HCT116 (cell line): ENCODE results near the gene ACAD8. TPM values are rescaled to one million over a fixed set of nuclear protein-coding genes. Genes with fewer than 3 reads are reported as not detected.

Source experiments
- ATAC-seq: fragments of 200-7000 bp; cut with Tn5 transposase; 2 replicates; pipeline ENCODE4 v1.9.1; 2020; ENCODE audit warnings: mild to moderate bottlenecking, moderate library complexity
- BruUV-seq: library from RNA; stranded (reverse); fragments of 400-500 nt; replicated peaks from 2 replicates; lab custom pipeline; 2021; lab: Mats Ljungman, UMichigan
- CTCF ChIA-PET: fragments of 300-600 bp; sonication (Branson Sonifier 250); formaldehyde crosslinking; loops from one replicate; lab custom pipeline; 2021; ENCODE audit warnings: antibody characterized with exemption; lab: Charles Lee
- POLR2A ChIA-PET: fragments of 300-600, 350-600 bp; sonication (Branson Sonifier 250); formaldehyde crosslinking; loops from one replicate; lab custom pipeline; 2021; ENCODE audit warnings: antibody characterized with exemption; lab: Charles Lee
- RAD21 ChIA-PET, 2 experiments: fragments of 300-600 bp; sonication (Branson Sonifier 250); formaldehyde crosslinking; loops; one replicate each; lab custom pipeline; 2023; ENCODE audit warnings: low total read pairs in 2 of 2; ENCODE audit not compliant: uncharacterized antibody in 2 of 2, unreplicated experiment in 2 of 2, low non-redundant PET in 1 of 2; lab: Charles Lee
- DNase-seq: peaks from one replicate; pipeline ENCODE4 v3.0.0-alpha.2; 2010; ENCODE audit warnings: low read depth, low spot score
- H2AFZ ChIP-seq: fragments of 200-600 bp; shearing (Covaris generic), sonication (generic); 2 replicates; pipeline ENCODE4 v1.6.1; 2017; ENCODE audit warnings: low read depth, mixed run types, mixed read lengths, antibody characterized with exemption, low read length; ENCODE audit not compliant: poor library complexity, severe bottlenecking
- H3K27ac ChIP-seq: 2 replicates; pipeline ENCODE4 v1.5.1; 2012; ENCODE audit warnings: low read depth, low read length
- H3K27me3 ChIP-seq: fragments of 200-600 bp; sonication (generic); 2 replicates; pipeline ENCODE4 v1.6.1; 2016; ENCODE audit warnings: mixed run types, low read length, mixed read lengths; ENCODE audit not compliant: insufficient read depth
- H3K36me3 ChIP-seq, 2 experiments: fragments of 200-500 bp in 1 of 2; fragments of 200-600 bp in 1 of 2; sonication (Bioruptor generic) in 1 of 2; sonication (generic) in 1 of 2; 2 replicates each; pipeline versions ENCODE4 v1.5.1 to v1.6.1; 2014 to 2016; ENCODE audit warnings: low read length in 2 of 2, inconsistent platforms in 1 of 2, mixed read lengths in 1 of 2, mixed run types in 1 of 2; ENCODE audit not compliant: insufficient read depth in 2 of 2, control insufficient read depth in 1 of 2
- H3K4me1 ChIP-seq, 2 experiments: fragments of 200-600 bp in 1 of 2; sonication (generic) in 1 of 2; 2 replicates each; pipeline versions ENCODE4 v1.5.1 to v1.6.1; 2012 to 2017; ENCODE audit warnings: low read length in 2 of 2, inconsistent platforms in 1 of 2, mild to moderate bottlenecking in 1 of 2, mixed read lengths in 1 of 2, mixed run types in 1 of 2, moderate library complexity in 1 of 2; ENCODE audit not compliant: insufficient read depth in 2 of 2, control insufficient read depth in 1 of 2
- H3K4me2 ChIP-seq: fragments of 200-600 bp; sonication (generic); 2 replicates; pipeline ENCODE4 v1.6.1; 2017; ENCODE audit warnings: mixed run types, low read length, mixed read lengths
- H3K4me3 ChIP-seq, 2 experiments: fragments of 200-600 bp in 1 of 2; sonication (generic) in 1 of 2; replicated peaks in 1 of 2; 2 replicates each; pipeline ENCODE4 v1.5.1; 2011 to 2016; ENCODE audit warnings: low read length in 2 of 2, control low read depth in 1 of 2, low read depth in 1 of 2, mild to moderate bottlenecking in 1 of 2, mixed read lengths in 1 of 2, mixed run types in 1 of 2
- H3K79me2 ChIP-seq: fragments of 200-600 bp; sonication (generic); 2 replicates; pipeline ENCODE4 v1.6.1; 2017; ENCODE audit warnings: mild to moderate bottlenecking, mixed run types, low read length, moderate library complexity, mixed read lengths; ENCODE audit not compliant: insufficient read depth
- H3K9ac ChIP-seq: fragments of 200-600 bp; sonication (generic); 2 replicates; pipeline ENCODE4 v1.6.1; 2016; ENCODE audit warnings: low read length, mixed read lengths
- H3K9me2 ChIP-seq: fragments of 200-600 bp; sonication (generic), shearing (Covaris generic); 2 replicates; pipeline ENCODE4 v1.6.1; 2017; ENCODE audit warnings: mixed run types, mild to moderate bottlenecking, moderate library complexity; ENCODE audit not compliant: insufficient read depth
- H3K9me3 ChIP-seq, 2 experiments: fragments of 200-500 bp in 1 of 2; fragments of 200-600 bp in 1 of 2; sonication (Bioruptor generic) in 1 of 2; sonication (generic) in 1 of 2; 2 replicates each; pipeline ENCODE4 v1.6.1; 2014 to 2017; ENCODE audit warnings: low read length in 2 of 2, mixed read lengths in 2 of 2, inconsistent platforms in 1 of 2, low read depth in 1 of 2, mild to moderate bottlenecking in 1 of 2, mixed run types in 1 of 2, moderate library complexity in 1 of 2; ENCODE audit not compliant: control insufficient read depth in 1 of 2, insufficient read depth in 1 of 2
- H4K20me1 ChIP-seq: fragments of 200-600 bp; sonication (generic), shearing (Covaris generic); 2 replicates; pipeline ENCODE4 v1.6.1; 2017; ENCODE audit warnings: mixed run types, mild to moderate bottlenecking, moderate library complexity; ENCODE audit not compliant: insufficient read depth
- RAD21 ChIP-seq: IDR thresholded peaks from 2 replicates; pipeline ENCODE4 v1.6.1; 2012; ENCODE audit warnings: low read depth, mild to moderate bottlenecking
- intact Hi-C: fragments of 100-400 bp; cut with micrococcal nuclease; formaldehyde crosslinking; loops from 2 replicates; pipeline ENCODE4 v1.10.0; 2022
- total RNA-seq: library from RNA; stranded (reverse); gene quantifications from one replicate; pipeline ENCODE4 v1.2.1, GENCODE V29; 2021; ENCODE audit not compliant: unreplicated experiment
- TF ChIP-seq, protein P1 (sequence below): IDR thresholded peaks from 2 replicates; pipeline ENCODE4 v1.6.1; 2012; ENCODE audit warnings: low read depth
- TF ChIP-seq, protein P2 (sequence below), 3 experiments: fragments of 200-600 bp in 1 of 3; sonication (generic) in 1 of 3; IDR thresholded peaks in 2 of 3; conservative IDR thresholded peaks in 1 of 3; 2 replicates each; pipeline ENCODE4 v1.5.1; 2012 to 2017; ENCODE audit warnings: low read depth in 2 of 3, low read length in 2 of 3, antibody characterized with exemption in 1 of 3, borderline replicate concordance in 1 of 3, control low read depth in 1 of 3, mild to moderate bottlenecking in 1 of 3, mixed read lengths in 1 of 3, mixed run types in 1 of 3, moderate library complexity in 1 of 3; ENCODE audit not compliant: insufficient read depth in 1 of 3

Gene ACAD8
- total RNA-seq, 1 experiment from 2014 or later, result 21.0 TPM

DNA sequence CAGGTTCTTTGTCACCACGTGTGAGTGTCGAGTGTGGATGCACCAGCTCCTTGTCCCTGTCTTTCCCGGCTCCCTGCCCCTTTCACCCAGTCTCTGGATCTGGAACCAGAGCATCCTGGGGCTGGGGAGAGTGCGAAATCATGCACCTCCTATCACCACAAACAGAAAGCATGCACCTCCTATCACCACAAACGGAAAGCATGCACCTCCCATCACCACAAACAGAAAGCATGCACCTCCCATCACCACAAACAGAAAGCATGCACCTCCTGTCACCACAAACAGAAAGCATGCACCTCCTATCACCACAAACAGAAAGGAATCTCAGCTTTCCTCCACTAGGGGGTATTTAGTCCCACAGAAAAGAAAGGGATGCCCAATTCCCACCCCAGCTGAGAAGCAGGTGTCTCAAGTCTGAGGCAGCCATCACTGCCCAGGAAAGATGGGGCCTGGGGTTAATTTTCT, 16.9 kb downstream of the ACAD8 start:
- Histone ChIP-seq H3K27me3 (no peaks in the 10 kb centered on the region), H3K36me3 (no peaks in the 10 kb centered on the region), H3K4me2 (no peak overlapping the region), H3K9me3 (no peaks in the 10 kb centered on the region), H3K4me3 (no peak overlapping the region), H2AFZ (no peak overlapping the region), H3K9ac (no peak overlapping the region), H3K27ac (no peak overlapping the region), H3K9me2 (no peaks in the 10 kb centered on the region), H3K4me1 (no peaks in the 10 kb centered on the region), H4K20me1 (no peaks in the 10 kb centered on the region), H3K79me2 (no peaks in the 10 kb centered on the region)
- intact Hi-C loops, result no loop called here
- RAD21 ChIA-PET, result no interaction called here
- DNase-seq (peak; percentile 22), ATAC-seq (peak; percentile 89)
- BruUV-seq, result no TSS peak
- POLR2A ChIA-PET, result no interaction called here
- CTCF ChIA-PET, result interaction anchor here (0.7 kb wide), 1 partner anchor 456 kb away, joined by 3 read pairs; no protein-coding TSS in a partner anchor
- peak; percentile 53 for TF ChIP-seq RAD21
- TF ChIP-seq, protein P1, sequence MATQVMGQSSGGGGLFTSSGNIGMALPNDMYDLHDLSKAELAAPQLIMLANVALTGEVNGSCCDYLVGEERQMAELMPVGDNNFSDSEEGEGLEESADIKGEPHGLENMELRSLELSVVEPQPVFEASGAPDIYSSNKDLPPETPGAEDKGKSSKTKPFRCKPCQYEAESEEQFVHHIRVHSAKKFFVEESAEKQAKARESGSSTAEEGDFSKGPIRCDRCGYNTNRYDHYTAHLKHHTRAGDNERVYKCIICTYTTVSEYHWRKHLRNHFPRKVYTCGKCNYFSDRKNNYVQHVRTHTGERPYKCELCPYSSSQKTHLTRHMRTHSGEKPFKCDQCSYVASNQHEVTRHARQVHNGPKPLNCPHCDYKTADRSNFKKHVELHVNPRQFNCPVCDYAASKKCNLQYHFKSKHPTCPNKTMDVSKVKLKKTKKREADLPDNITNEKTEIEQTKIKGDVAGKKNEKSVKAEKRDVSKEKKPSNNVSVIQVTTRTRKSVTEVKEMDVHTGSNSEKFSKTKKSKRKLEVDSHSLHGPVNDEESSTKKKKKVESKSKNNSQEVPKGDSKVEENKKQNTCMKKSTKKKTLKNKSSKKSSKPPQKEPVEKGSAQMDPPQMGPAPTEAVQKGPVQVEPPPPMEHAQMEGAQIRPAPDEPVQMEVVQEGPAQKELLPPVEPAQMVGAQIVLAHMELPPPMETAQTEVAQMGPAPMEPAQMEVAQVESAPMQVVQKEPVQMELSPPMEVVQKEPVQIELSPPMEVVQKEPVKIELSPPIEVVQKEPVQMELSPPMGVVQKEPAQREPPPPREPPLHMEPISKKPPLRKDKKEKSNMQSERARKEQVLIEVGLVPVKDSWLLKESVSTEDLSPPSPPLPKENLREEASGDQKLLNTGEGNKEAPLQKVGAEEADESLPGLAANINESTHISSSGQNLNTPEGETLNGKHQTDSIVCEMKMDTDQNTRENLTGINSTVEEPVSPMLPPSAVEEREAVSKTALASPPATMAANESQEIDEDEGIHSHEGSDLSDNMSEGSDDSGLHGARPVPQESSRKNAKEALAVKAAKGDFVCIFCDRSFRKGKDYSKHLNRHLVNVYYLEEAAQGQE, result no peak
- TF ChIP-seq, protein P2, sequence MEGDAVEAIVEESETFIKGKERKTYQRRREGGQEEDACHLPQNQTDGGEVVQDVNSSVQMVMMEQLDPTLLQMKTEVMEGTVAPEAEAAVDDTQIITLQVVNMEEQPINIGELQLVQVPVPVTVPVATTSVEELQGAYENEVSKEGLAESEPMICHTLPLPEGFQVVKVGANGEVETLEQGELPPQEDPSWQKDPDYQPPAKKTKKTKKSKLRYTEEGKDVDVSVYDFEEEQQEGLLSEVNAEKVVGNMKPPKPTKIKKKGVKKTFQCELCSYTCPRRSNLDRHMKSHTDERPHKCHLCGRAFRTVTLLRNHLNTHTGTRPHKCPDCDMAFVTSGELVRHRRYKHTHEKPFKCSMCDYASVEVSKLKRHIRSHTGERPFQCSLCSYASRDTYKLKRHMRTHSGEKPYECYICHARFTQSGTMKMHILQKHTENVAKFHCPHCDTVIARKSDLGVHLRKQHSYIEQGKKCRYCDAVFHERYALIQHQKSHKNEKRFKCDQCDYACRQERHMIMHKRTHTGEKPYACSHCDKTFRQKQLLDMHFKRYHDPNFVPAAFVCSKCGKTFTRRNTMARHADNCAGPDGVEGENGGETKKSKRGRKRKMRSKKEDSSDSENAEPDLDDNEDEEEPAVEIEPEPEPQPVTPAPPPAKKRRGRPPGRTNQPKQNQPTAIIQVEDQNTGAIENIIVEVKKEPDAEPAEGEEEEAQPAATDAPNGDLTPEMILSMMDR (IDR thresholded peaks at IDR 0.05 in 2 of 3, conservative IDR thresholded peaks at IDR 0.05 in 1 of 3; ENCODE audit: borderline replicate concordance in 1 of 3, insufficient read depth in 1 of 3, low read depth in 2 of 3, low read length in 2 of 3), result peak; percentile 28 to 45 (median 40); a peak in 5 of 6 replicates
